Activated CD4-positive, alpha-beta memory T cell treated with anti-CD3 and anti-CD28 coated beads for 36 hours (primary cell): Measurements from ENCODE around the gene RNU1-3. TPM values are rescaled to one million over a fixed set of nuclear protein-coding genes. Genes with fewer than 3 reads are reported as not detected.
"Not testable (repeated sequence)": the region's sequence is repeated elsewhere in the genome, so short reads cannot be mapped to it uniquely, and the experiment has no call there.

Experiments
- CTCF ChIA-PET: fragments of 350-600 bp; sonication (Branson Sonifier 250); formaldehyde crosslinking; loops from one replicate; lab custom pipeline; 2021; ENCODE audit warnings: antibody characterized with exemption, inconsistent platforms; lab: Charles Lee
- POLR2A ChIA-PET: fragments of 350-600 bp; sonication (Branson Sonifier 250); formaldehyde crosslinking; loops from one replicate; lab custom pipeline; 2021; ENCODE audit warnings: antibody characterized with exemption; lab: Charles Lee
- DNase-seq: peaks from one replicate; pipeline ENCODE4 v3.0.0-alpha.2; 2020
- H3K27ac Mint-ChIP-seq: one replicate; pipeline ENCODE4 v1.8.0; 2021; ENCODE audit warnings: mixed read lengths
- H3K27me3 Mint-ChIP-seq: one replicate; pipeline ENCODE4 v1.8.0; 2021; ENCODE audit warnings: mixed read lengths
- H3K36me3 Mint-ChIP-seq: one replicate; pipeline ENCODE4 v1.8.0; 2021; ENCODE audit warnings: mixed read lengths
- H3K4me1 Mint-ChIP-seq: one replicate; pipeline ENCODE4 v1.8.0; 2021; ENCODE audit warnings: low read depth, mixed read lengths
- H3K4me3 Mint-ChIP-seq: one replicate; pipeline ENCODE4 v1.8.0; 2021; ENCODE audit warnings: mild to moderate bottlenecking, mixed read lengths
- H3K9me3 Mint-ChIP-seq: one replicate; pipeline ENCODE4 v1.8.0; 2021; ENCODE audit warnings: mixed read lengths
- intact Hi-C: fragments of 100-400 bp; cut with micrococcal nuclease; formaldehyde crosslinking; loops from one replicate; pipeline ENCODE4 v1.15.1; 2023
- total RNA-seq, 2 experiments: library from RNA; stranded (reverse); gene quantifications; one replicate each; pipeline ENCODE4 v1.2.3, GENCODE V29; 2021

The RNU1-3 gene
- total RNA-seq, 2 experiments from 2014 or later, result 1,390 to 1,409 TPM

DNA sequence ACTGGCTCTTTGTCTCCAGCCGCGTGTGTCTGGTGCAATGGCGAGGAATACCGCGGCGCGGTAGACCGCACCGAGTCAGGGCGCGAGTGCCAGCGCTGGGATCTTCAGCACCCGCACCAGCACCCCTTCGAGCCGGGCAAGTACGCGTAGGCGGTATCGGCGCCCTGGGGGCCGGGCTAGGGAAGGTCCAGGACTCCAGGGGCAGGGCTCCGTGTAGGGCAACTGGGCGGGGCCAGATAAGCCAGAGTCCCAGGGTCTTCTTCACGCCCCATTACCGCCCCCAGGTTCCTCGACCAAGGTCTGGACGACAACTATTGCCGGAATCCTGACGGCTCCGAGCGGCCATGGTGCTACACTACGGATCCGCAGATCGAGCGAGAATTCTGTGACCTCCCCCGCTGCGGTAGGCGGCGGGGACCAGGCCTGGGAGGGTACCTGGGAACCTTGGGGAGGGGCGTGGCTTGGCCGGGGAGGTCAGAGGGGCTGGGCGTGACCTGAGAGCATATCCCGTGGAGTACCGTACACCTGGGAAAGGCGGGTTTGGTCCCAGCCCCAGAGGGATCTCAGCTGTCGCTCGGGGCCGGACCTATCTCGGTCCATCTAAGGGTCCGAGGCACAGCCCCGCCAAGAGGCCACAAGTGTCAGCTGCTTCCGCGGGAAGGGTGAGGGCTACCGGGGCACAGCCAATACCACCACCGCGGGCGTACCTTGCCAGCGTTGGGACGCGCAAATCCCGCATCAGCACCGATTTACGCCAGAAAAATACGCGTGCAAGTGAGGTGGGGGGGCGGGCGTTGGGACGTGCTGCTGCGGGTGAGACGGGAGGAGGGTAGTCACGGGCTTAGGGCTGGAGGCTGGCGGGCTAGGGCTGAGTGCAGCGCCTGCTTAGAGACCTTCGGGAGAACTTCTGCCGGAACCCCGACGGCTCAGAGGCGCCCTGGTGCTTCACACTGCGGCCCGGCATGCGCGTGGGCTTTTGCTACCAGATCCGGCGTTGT, 19.3 kb downstream of the RNU1-3 start:
- H3K27ac Mint-ChIP-seq, H3K4me1 Mint-ChIP-seq, POLR2A ChIA-PET, H3K27me3 Mint-ChIP-seq, H3K9me3 Mint-ChIP-seq, CTCF ChIA-PET, H3K36me3 Mint-ChIP-seq, intact Hi-C loops: not testable (repeated sequence)
- H3K4me3 Mint-ChIP-seq, result peak overlapping the region; percentile 49
- DNase-seq, result peak; percentile 58

DNA sequence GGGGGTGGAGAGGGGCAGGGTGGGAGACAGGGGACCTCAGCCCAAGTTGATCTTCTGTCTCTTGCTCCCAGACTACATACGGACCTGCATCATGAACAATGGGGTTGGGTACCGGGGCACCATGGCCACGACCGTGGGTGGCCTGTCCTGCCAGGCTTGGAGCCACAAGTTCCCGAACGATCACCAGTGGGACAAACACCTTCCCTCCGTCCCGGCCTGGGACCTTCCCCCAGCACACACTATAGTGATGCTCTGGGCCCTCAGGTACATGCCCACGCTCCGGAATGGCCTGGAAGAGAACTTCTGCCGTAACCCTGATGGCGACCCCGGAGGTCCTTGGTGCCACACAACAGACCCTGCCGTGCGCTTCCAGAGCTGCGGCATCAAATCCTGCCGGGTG, 20.0 kb downstream of the RNU1-3 start:
- H3K4me1 Mint-ChIP-seq, POLR2A ChIA-PET, H3K9me3 Mint-ChIP-seq, intact Hi-C loops, H3K27ac Mint-ChIP-seq, DNase-seq, CTCF ChIA-PET, H3K36me3 Mint-ChIP-seq, H3K27me3 Mint-ChIP-seq, H3K4me3 Mint-ChIP-seq: not testable (repeated sequence)

DNA sequence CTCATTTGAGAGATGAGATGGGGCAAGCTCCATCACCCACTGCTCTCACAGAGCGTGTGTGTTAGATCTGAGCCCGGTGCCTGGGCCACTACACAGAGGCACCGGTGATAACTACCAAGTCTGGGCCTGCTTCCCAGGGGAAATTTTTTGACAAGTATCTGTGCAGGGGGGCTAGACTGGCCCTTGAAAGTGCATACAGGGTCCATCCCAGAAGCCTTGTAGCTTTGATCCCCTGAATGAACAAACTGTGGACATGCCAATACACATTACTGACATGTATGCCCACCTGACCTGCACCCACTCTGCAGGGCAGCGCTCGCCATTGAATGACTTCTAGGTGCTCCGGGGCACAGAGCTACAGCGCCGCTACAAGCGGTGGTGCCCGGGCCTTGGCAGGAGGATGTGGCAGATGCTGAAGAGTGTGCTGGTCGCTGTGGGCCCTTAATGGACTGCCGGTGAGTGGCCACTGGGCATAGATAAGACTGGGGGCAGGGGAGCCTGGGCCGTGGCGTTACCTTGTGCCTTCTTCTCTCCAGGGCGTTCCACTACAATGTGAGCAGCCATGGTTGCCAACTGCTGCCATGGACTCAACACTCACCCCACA, 20.6 kb downstream of the RNU1-3 start:
- CTCF ChIA-PET, H3K27ac Mint-ChIP-seq, POLR2A ChIA-PET, H3K4me3 Mint-ChIP-seq, H3K4me1 Mint-ChIP-seq, H3K27me3 Mint-ChIP-seq, H3K36me3 Mint-ChIP-seq, intact Hi-C loops, H3K9me3 Mint-ChIP-seq: not testable (repeated sequence)
- DNase-seq, result peak; percentile 7

DNA sequence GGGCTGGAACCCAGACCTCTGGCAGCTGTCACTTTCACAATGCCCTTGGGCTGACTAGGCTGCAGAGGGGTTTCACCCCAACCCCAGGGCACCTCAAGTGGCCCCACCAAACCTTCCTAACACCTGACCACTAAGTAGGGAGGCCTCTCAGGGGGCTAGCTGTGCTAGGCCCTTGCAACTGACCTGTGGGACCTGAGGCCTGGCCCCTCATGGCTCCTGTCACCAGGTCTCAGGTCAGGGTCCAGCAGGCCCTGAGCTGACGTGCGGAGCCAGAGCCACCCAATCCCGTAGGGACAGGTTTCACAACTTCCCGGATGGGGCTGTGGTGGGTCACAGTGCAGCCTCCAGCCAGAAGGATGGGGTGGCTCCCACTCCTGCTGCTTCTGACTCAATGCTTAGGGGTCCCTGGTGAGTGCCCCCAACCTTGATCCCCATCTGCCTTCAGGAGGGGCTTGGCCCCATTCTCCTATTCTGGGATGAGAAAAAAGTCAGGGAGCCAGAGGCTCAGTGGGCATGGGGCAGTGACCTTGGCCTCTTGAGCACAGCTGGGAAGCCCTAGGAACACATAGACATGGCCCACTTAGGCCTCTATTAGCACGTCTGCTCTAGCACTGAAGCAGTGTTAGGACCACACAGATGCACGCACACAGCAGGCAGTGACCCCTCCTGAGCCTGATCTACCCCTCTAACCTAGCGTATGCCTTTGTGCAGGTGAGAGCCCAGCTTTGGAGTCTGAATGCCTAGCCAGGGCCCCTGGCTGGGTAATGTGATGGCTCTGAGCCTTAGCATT, 21.3 kb downstream of the RNU1-3 start:
- H3K9me3 Mint-ChIP-seq, H3K27ac Mint-ChIP-seq, DNase-seq, H3K4me3 Mint-ChIP-seq, intact Hi-C loops, H3K4me1 Mint-ChIP-seq, H3K27me3 Mint-ChIP-seq, H3K36me3 Mint-ChIP-seq, POLR2A ChIA-PET: not testable (repeated sequence)
- CTCF ChIA-PET, result interaction anchor here (1.3 kb wide), 2 partner anchors 20 to 24 kb away, joined by 4 read pairs; no protein-coding TSS in a partner anchor

DNA sequence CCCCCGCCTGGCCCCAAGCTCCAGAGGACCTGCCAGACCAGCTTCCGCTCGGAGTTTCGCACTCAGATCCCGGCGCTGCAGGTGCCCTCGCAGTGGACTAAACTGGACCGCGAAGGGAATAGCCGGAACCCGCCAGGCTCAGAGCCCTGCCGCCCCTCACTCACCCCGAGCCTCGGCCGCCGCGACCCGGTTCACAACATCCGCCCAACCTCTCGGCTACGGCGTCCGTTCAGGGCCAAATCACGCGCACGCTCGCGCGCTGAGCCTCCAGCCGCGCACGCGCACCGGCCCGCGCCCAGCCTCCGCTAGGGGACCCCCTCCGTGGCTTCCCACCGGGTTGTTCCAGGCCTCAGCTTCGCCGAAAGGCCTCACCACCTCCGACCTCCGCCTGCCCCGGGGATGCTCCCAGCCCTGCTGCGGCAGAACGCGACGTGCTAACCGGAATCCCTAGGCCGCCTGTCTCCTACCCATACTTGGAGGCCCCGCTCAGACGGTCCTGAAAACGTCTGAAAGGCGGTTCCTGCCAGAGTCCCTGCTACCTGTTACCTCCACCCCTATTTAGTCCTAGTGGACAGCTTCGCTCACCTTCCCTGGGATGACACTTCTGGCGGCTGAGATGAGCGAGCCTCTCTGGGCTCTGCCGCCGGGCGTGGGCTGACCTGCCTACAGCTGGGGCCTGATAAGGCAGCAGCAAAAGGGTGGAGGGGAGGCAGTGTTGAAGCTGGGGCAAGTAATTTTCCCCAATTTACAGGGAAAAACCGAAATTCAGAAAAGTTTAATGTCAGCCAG, 22.1 kb downstream of the RNU1-3 start:
- intact Hi-C loops, result loop anchor here (1.0 kb wide), 1 partner anchor 31 kb away; the partner anchor contains the start of gene NBPF1
- H3K27me3 Mint-ChIP-seq, H3K36me3 Mint-ChIP-seq, H3K4me3 Mint-ChIP-seq, H3K27ac Mint-ChIP-seq, H3K4me1 Mint-ChIP-seq, H3K9me3 Mint-ChIP-seq: not testable (repeated sequence)
- ChIA-PET POLR2A (interaction anchor here (0.9 kb wide), 1 partner anchor 260 kb away, joined by 3 read pairs; no protein-coding TSS in a partner anchor), CTCF (interaction anchor here (0.6 to 1.3 kb wide), 3 partner anchors 19 to 1154 kb away, joined by 4 to 5 read pairs (median 4); no protein-coding TSS in a partner anchor)
- DNase-seq, result peak; percentile 98

DNA sequence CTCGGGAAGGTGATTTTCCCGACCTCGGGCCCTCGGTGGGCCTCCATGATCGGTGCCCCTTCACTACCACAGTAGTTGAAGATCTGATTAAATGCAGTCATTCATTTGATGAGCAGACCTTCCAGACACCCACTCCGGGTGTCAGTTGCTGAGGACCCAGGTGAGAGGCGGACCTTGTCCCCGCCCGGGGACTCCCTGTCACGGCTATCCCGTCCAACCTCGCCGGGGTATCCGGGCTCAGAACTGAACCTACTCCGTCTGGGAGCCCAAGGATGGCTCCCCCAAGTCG, 22.6 kb downstream of the RNU1-3 start:
- Mint-ChIP-seq H3K4me1 (no peaks in the 10 kb centered on the region), H3K36me3 (no peaks in the 10 kb centered on the region), H3K4me3 (no peak overlapping the region), H3K9me3 (no peaks in the 10 kb centered on the region), H3K27me3 (peaks cover 3% of the 10 kb centered on the region), H3K27ac (no peak overlapping the region)
- intact Hi-C loops, result loop anchor here (1.0 kb wide), 1 partner anchor 31 kb away; the partner anchor contains the start of gene NBPF1
- no peak for DNase-seq
- POLR2A ChIA-PET, result interaction anchor here (0.9 kb wide), 1 partner anchor 261 kb away, joined by 3 read pairs; no protein-coding TSS in a partner anchor
- CTCF ChIA-PET, result interaction anchor here (0.6 to 1.3 kb wide), 3 partner anchors 19 to 1154 kb away, joined by 4 to 5 read pairs (median 4); no protein-coding TSS in a partner anchor

DNA sequence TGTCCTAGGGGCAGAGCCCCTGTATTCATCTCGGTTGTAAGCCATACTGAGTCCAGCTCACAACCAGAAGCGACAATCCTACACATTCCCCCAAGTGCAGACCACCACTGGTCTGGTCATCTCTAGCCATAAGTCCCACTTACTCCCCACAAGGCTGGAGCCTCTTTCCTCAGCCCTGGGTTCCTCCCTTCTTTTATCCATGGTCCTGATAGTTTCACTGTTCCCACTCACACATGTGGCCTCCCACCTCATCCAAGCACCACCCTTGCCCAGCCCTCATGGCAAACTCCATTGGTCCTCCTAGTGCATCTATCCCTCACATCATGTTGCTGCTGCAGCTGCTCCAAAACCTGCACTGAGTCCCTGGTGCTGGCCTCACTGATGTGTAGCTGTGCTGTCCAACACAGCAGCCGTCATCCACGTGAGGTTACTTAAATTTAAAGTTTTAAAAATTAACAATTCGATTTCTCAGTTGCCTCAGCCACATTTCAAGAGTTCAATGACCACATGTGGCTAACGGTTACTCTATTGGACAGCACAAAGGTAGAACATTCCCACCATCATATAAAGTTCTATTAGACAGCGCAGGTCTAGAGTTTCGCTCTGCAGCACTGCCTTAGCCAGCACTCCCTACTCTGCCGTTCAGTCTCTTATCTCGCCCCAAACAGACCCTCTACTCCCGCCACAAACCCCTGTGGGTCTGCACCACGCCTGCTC, 23.1 kb downstream of the RNU1-3 start:
- DNase-seq, result peak; percentile 33
- POLR2A ChIA-PET, result interaction anchor here (0.9 kb wide), 1 partner anchor 261 kb away, joined by 3 read pairs; no protein-coding TSS in a partner anchor
- H3K27ac Mint-ChIP-seq, H3K4me1 Mint-ChIP-seq, H3K9me3 Mint-ChIP-seq, H3K27me3 Mint-ChIP-seq, H3K36me3 Mint-ChIP-seq, H3K4me3 Mint-ChIP-seq: not testable (repeated sequence)
- CTCF ChIA-PET, result interaction anchor here (0.6 to 1.3 kb wide), 3 partner anchors 18 to 1153 kb away, joined by 4 to 5 read pairs (median 4); no protein-coding TSS in a partner anchor
- intact Hi-C loops, result loop anchor here (1.0 kb wide), 1 partner anchor 30 kb away; the partner anchor contains the start of gene NBPF1

DNA sequence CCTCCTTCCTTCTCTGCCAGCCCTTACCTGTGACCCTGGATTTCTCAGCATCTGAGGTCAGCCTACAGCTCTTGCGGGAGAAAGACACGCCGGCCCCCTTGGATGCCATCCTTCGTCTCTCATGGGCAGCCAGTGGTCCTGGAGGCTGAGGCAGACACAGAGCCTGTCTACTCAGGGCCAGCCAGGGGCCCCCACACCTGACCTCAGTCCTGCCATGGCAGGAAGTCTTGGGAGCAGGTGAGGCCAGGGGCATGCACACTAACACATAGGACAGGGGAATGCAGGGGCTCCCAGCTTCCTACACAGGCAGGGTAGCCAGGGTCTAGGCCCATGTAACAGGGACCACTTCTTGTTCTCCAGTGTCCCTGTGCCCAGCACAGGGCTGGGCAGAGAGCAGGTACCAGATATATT, 23.7 kb downstream of the RNU1-3 start:
- H3K9me3 Mint-ChIP-seq, H3K4me1 Mint-ChIP-seq, H3K27ac Mint-ChIP-seq, CTCF ChIA-PET, H3K36me3 Mint-ChIP-seq, POLR2A ChIA-PET, H3K27me3 Mint-ChIP-seq, H3K4me3 Mint-ChIP-seq, intact Hi-C loops: not testable (repeated sequence)
- peak; percentile 9 for DNase-seq

DNA sequence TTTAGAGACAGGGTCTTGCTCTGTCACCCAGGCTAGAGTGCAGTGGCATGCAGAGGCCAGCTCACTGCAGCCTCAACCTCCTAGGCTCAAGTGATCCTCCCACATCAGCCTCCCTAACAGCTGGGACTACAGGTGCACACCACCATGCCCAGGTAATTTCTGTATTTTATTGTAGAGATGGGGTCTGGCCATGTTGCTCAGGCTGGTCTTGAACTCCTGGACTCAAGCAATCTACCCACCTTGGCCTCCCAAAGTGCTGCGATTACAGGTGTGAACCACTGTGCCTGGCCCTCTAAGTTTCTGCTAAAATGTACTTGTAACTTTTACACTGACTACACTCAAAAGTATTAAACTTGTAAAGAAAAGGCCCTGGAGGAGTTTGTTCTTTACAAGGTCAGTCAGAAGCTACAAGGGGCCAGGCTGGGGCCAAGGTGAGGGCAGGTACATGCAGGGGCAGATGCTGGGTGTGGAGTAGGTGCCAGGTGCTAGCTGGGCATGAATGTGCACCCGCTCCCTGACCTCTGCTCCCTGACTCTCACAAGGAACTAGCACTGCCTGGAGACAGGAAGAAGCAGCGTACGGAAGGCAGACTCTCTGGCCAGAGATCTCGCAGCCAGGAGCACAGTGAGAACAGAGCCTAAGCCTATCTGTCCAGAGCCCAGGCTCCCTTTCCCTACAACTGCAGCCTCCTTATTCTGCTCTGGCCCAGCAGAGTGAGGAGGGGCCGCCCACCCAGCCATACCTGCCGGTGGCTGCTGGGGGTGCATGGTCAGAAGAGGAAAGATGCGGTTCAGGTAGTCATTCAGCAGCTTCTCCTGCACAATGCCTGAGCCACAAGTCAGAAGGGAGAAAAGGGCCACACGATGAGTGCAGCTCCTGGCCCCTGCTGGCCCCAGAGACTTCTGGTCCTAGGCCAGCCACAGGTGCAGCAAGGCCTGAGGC, 24.5 kb downstream of the RNU1-3 start:
- H3K4me1 Mint-ChIP-seq, H3K4me3 Mint-ChIP-seq, H3K9me3 Mint-ChIP-seq, intact Hi-C loops, CTCF ChIA-PET, H3K27me3 Mint-ChIP-seq, H3K36me3 Mint-ChIP-seq, POLR2A ChIA-PET, H3K27ac Mint-ChIP-seq: not testable (repeated sequence)
- peak; percentile 9 for DNase-seq
